PC-3 (cell line): ENCODE data around the gene SGSH. TPM values are rescaled to one million over a fixed set of nuclear protein-coding genes. Genes with fewer than 3 reads are reported as not detected.

Experiments used
- ATAC-seq: fragments of 200-7000 bp; cut with Tn5 transposase; 2 replicates; pipeline ENCODE4 v1.9.1; 2020; ENCODE audit warnings: mild to moderate bottlenecking, moderate library complexity
- BruUV-seq: library from RNA; stranded (reverse); fragments of 400-500 nt; replicated peaks from 2 replicates; lab custom pipeline; 2021; lab: Mats Ljungman, UMichigan
- CTCF ChIA-PET: fragments of 300-600 bp; sonication (Branson Sonifier 250); formaldehyde crosslinking; loops from one replicate; lab custom pipeline; 2022; ENCODE audit warnings: antibody characterized with exemption; lab: Charles Lee
- POLR2A ChIA-PET: fragments of 300-600 bp; sonication (Branson Sonifier 250); formaldehyde crosslinking; loops from one replicate; lab custom pipeline; 2022; ENCODE audit warnings: antibody characterized with exemption; ENCODE audit not compliant: unreplicated experiment; lab: Charles Lee
- DNase-seq: peaks from one replicate; pipeline ENCODE4 v3.0.0-alpha.2; 2015
- H2AFZ ChIP-seq: fragments of 300-600 bp; sonication (generic); 2 replicates; pipeline ENCODE4 v1.6.0; 2016; ENCODE audit warnings: antibody characterized with exemption, low read length
- H3F3A ChIP-seq: fragments of 300-600 bp; sonication (generic); one replicate; pipeline ENCODE4 v1.6.0; 2017; ENCODE audit warnings: antibody characterized with exemption, low read length, control low read depth, mild to moderate bottlenecking; ENCODE audit not compliant: unreplicated experiment
- H3K27ac ChIP-seq: fragments of 300-600 bp; sonication (generic); 2 replicates; pipeline ENCODE4 v1.5.1; 2016; ENCODE audit warnings: mild to moderate bottlenecking, low read length
- H3K27me3 ChIP-seq: fragments of 300-600 bp; sonication (generic); 2 replicates; pipeline ENCODE4 v1.6.1; 2016; ENCODE audit warnings: low read length, mixed read lengths
- H3K36me3 ChIP-seq: fragments of 300-600 bp; sonication (generic); 2 replicates; pipeline ENCODE4 v1.6.1; 2016; ENCODE audit warnings: low read depth, mixed run types, low read length, mixed read lengths
- H3K4me1 ChIP-seq: fragments of 300-600 bp; sonication (generic); 2 replicates; pipeline ENCODE4 v1.5.1; 2016; ENCODE audit warnings: low read length; ENCODE audit not compliant: insufficient read depth
- H3K4me2 ChIP-seq: fragments of 300-600 bp; sonication (generic); 2 replicates; pipeline ENCODE4 v1.6.0; 2016; ENCODE audit warnings: low read length
- H3K4me3 ChIP-seq: fragments of 300-600 bp; sonication (generic); 2 replicates; pipeline ENCODE4 v1.5.1; 2016; ENCODE audit warnings: mild to moderate bottlenecking, low read length, mixed read lengths
- H3K79me2 ChIP-seq: fragments of 300-600 bp; sonication (generic); 2 replicates; pipeline ENCODE4 v1.6.1; 2017; ENCODE audit warnings: low read length, mixed read lengths
- H3K9ac ChIP-seq: fragments of 300-600 bp; sonication (generic); 2 replicates; pipeline ENCODE4 v1.6.0; 2016; ENCODE audit warnings: mild to moderate bottlenecking, low read length
- H3K9me2 ChIP-seq: fragments of 300-600 bp; sonication (generic); replicated peaks from 2 replicates; pipeline ENCODE4 v1.6.1; 2016; ENCODE audit warnings: mixed run types, low read length, mixed read lengths
- H3K9me3 ChIP-seq: fragments of 300-600 bp; sonication (generic); 2 replicates; pipeline ENCODE4 v1.6.1; 2016; ENCODE audit warnings: low read length, mixed read lengths
- H4K20me1 ChIP-seq: fragments of 300-600 bp; sonication (generic); 2 replicates; pipeline ENCODE4 v1.6.1; 2016; ENCODE audit warnings: low read length, mixed read lengths
- CTCF ChIP-seq: fragments of 300-600 bp; sonication (generic); conservative IDR thresholded peaks from 2 replicates; pipeline ENCODE4 v1.5.1; 2017; ENCODE audit warnings: antibody characterized with exemption, low read depth, mild to moderate bottlenecking, low read length
- EZH2 ChIP-seq: fragments of 300-600 bp; sonication (generic); IDR thresholded peaks from one replicate; pipeline ENCODE4 v1.6.1; 2017; ENCODE audit warnings: antibody characterized with exemption, mild to moderate bottlenecking, low read length; ENCODE audit not compliant: unreplicated experiment
- EZH2phosphoT487 ChIP-seq: fragments of 300-600 bp; sonication (generic); IDR thresholded peaks from 2 replicates; pipeline ENCODE4 v1.6.1; 2018; ENCODE audit warnings: mild to moderate bottlenecking, antibody characterized with exemption, low read length, borderline replicate concordance
- intact Hi-C: fragments of 100-400 bp; cut with micrococcal nuclease; formaldehyde crosslinking; loops from 2 replicates; pipeline ENCODE4 v1.9.0; 2023
- total RNA-seq: library from RNA; depleted of rRNA; stranded (reverse); fragments of >200 nt; gene quantifications from 2 replicates; pipeline ENCODE4 v1.2.3, GENCODE V29; 2014

Gene SGSH
- total RNA-seq, 1 experiment from 2014 or later = 16.6 TPM

- Histone ChIP-seq H3K4me1 (peaks cover 20% of the 10 kb centered on the region), H3K9me3 (no peaks in the 10 kb centered on the region), H3K36me3 (peaks cover 13% of the 10 kb centered on the region), H3K9me2 (no peaks in the 10 kb centered on the region), H3K27ac (no peak overlapping the region), H2AFZ (peak overlapping the region; percentile 66), H4K20me1 (peaks cover 5% of the 10 kb centered on the region; the same call in 1 of the 2 replicates), H3K4me2 (peak overlapping the region; percentile 95), H3K79me2 (peaks cover 30% of the 10 kb centered on the region), H3F3A (no peaks in the 10 kb centered on the region), H3K9ac (peak overlapping the region; percentile 82), H3K27me3 (no peaks in the 10 kb centered on the region), H3K4me3 (peak overlapping the region; percentile 82)
- DNase-seq (no peak), ATAC-seq (peak; percentile 32)
- BruUV-seq = no TSS peak
- ChIA-PET CTCF (interaction anchor here (0.7 kb wide), 1 partner anchor 96 kb away, joined by 7 read pairs; no protein-coding TSS in a partner anchor), POLR2A (no interaction called here)
- intact Hi-C loops = loop anchor here (1.0 kb wide), 1 partner anchor 73 kb away; the partner anchor contains the start of gene EIF4A3
- no peak for TF ChIP-seq EZH2phosphoT487
- no peak for TF ChIP-seq CTCF
- no peak for TF ChIP-seq EZH2
Observed at GRCh38 chr17:80220736-80221215, 643 bp upstream of the SGSH start.

GRCh38 chr17:80219763-80220053 is 425 bp downstream of the SGSH start:
- H3K9ac ChIP-seq = peak overlapping the region; percentile 82
- BruUV-seq = TSS peak; percentile 34
- intact Hi-C loops = loop anchor here (1.0 to 2.0 kb wide), 2 partner anchors 35 to 72 kb away; partner anchors contain the start of gene EIF4A3

More at GRCh38 chr17:80219763-80220053, 425 bp downstream of the SGSH start:
- Histone ChIP-seq H3F3A (no peaks in the 10 kb centered on the region), H3K79me2 (peaks cover 30% of the 10 kb centered on the region), H3K4me1 (peaks cover 20% of the 10 kb centered on the region), H2AFZ (peak overlapping the region; percentile 66), H4K20me1 (peaks cover 5% of the 10 kb centered on the region; the same call in 1 of the 2 replicates), H3K27me3 (no peaks in the 10 kb centered on the region), H3K27ac (peak overlapping the region; percentile 31), H3K36me3 (peaks cover 13% of the 10 kb centered on the region), H3K4me2 (peak overlapping the region; percentile 95), H3K9me3 (no peaks in the 10 kb centered on the region), H3K4me3 (peak overlapping the region; percentile 82), H3K9me2 (no peaks in the 10 kb centered on the region)
- ATAC-seq = no peak
- POLR2A ChIA-PET = no interaction called here
- CTCF ChIA-PET = interaction anchor here (0.5 kb wide), 1 partner anchor 1035 kb away, joined by 3 read pairs; no protein-coding TSS in a partner anchor
- TF ChIP-seq EZH2 (no peak), EZH2phosphoT487 (no peak), CTCF (no peak)
- no peak for DNase-seq
